MM.1S (cell line): ENCODE measurements around the gene SERPINF2.

Experiments
- DNase-seq: peaks from one replicate; pipeline ENCODE4 v3.0.0-alpha.2; 2015
- H2AFZ ChIP-seq: fragments of 300-600 bp; sonication (generic); 2 replicates; pipeline ENCODE4 v1.6.0; 2016; ENCODE audit warnings: antibody characterized with exemption, low read length
- H3F3A ChIP-seq: fragments of 300-600 bp; sonication (generic); 2 replicates; pipeline ENCODE4 v1.6.1; 2016; ENCODE audit warnings: mild to moderate bottlenecking, antibody characterized with exemption, low read length, moderate library complexity, mixed read lengths; ENCODE audit not compliant: insufficient read depth
- H3K27ac ChIP-seq: fragments of 300-600 bp; sonication (generic); 2 replicates; pipeline ENCODE4 v1.5.1; 2016; ENCODE audit warnings: mild to moderate bottlenecking, low read length
- H3K27me3 ChIP-seq: fragments of 300-600 bp; sonication (generic); replicated peaks from 2 replicates; pipeline ENCODE4 v1.6.0; 2016; ENCODE audit warnings: low read length; ENCODE audit not compliant: insufficient read depth
- H3K36me3 ChIP-seq: fragments of 300-600 bp; sonication (generic); replicated peaks from 2 replicates; pipeline ENCODE4 v1.6.1; 2016; ENCODE audit warnings: mild to moderate bottlenecking, low read length, mixed read lengths; ENCODE audit not compliant: insufficient read depth
- H3K4me1 ChIP-seq: fragments of 300-600 bp; sonication (generic); 2 replicates; pipeline ENCODE4 v1.6.1; 2016; ENCODE audit warnings: low read length, mixed read lengths
- H3K4me2 ChIP-seq: fragments of 300-600 bp; sonication (generic); 2 replicates; pipeline ENCODE4 v1.6.0; 2016; ENCODE audit warnings: low read depth, low read length
- H3K4me3 ChIP-seq: fragments of 300-600 bp; sonication (generic); 2 replicates; pipeline ENCODE4 v1.5.1; 2016; ENCODE audit warnings: low read length, mixed read lengths
- H3K79me2 ChIP-seq: fragments of 300-600 bp; sonication (generic); 2 replicates; pipeline ENCODE4 v1.6.1; 2016; ENCODE audit warnings: mixed run types, low read length, mixed read lengths
- H3K9ac ChIP-seq: fragments of 300-600 bp; sonication (generic); 2 replicates; pipeline ENCODE4 v1.6.1; 2016; ENCODE audit warnings: low read length, mixed read lengths
- H3K9me2 ChIP-seq: fragments of 300-600 bp; sonication (generic); replicated peaks from 2 replicates; pipeline ENCODE4 v1.6.1; 2016; ENCODE audit warnings: mild to moderate bottlenecking, low read length, mixed read lengths; ENCODE audit not compliant: insufficient read depth
- H3K9me3 ChIP-seq: fragments of 300-600 bp; sonication (generic); replicated peaks from 2 replicates; pipeline ENCODE4 v1.6.1; 2016; ENCODE audit warnings: mild to moderate bottlenecking, low read length, mixed read lengths; ENCODE audit not compliant: insufficient read depth
- H4K20me1 ChIP-seq: fragments of 300-600 bp; sonication (generic); 2 replicates; pipeline ENCODE4 v1.6.1; 2016; ENCODE audit warnings: mild to moderate bottlenecking, low read length, moderate library complexity, mixed read lengths; ENCODE audit not compliant: insufficient read depth
- CTCF ChIP-seq: fragments of 300-600 bp; sonication (generic); IDR thresholded peaks from 2 replicates; pipeline ENCODE4 v1.5.1; 2016; ENCODE audit warnings: antibody characterized with exemption, low read length, mixed read lengths
- EZH2 ChIP-seq: fragments of 300-600 bp; sonication (generic); optimal IDR thresholded peaks from 2 replicates; pipeline ENCODE3; 2017; ENCODE audit warnings: low read depth, mild to moderate bottlenecking, antibody characterized with exemption, low read length, mixed read lengths
- EZH2phosphoT487 ChIP-seq: fragments of 300-600 bp; sonication (generic); IDR thresholded peaks from 2 replicates; pipeline ENCODE4 v1.6.1; 2018; ENCODE audit warnings: antibody characterized with exemption, low read length

SERPINF2 gene

GRCh38 chr17:1742371-1743087, at the start of gene SERPINF2:
Gene SERPINF2 (plus strand): TSS chr17:1742871. CDS start chr17:1744996, 2,125 bp downstream.
- Histone ChIP-seq H3K27ac (no peak within 1 kb of the TSS), H3K36me3 (no peaks in the 10 kb centered on the region), H3K4me1 (no peaks in the 10 kb centered on the region), H3K9ac (no peak within 1 kb of the TSS), H4K20me1 (no peaks in the 10 kb centered on the region), H3K9me3 (no peaks in the 10 kb centered on the region), H3K9me2 (no peaks in the 10 kb centered on the region), H3K79me2 (no peaks in the 10 kb centered on the region), H3F3A (no peaks in the 10 kb centered on the region), H3K4me2 (no peak within 1 kb of the TSS), H3K27me3 (peaks cover 19% of the 10 kb centered on the region), H2AFZ (no peak within 1 kb of the TSS), H3K4me3 (no peak within 1 kb of the TSS)
- TF ChIP-seq CTCF (no peak), EZH2 (no peak), EZH2phosphoT487 (no peak)
- DNase-seq = no peak

DNA sequence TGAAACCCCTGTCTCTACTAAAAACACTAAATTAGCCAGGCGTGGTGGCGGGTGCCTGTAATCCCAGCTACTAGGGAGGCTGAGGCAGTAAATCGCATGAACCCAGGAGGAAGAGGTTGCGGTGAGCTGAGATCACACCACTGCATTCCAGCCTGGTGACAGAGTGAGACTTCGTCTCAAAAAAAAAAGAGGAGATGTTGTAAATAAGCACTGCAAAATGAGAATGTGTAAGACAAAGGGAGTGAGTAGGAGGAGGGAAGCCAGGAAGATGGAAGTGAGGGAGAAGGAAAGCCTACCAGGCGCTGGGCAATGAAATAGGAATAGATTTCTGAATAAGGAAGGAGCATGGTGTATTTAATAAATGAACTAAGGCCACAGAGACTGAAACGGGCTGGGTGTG, 49.3 kb upstream of the SERPINF2 start:
- Histone ChIP-seq H3K79me2 (no peaks in the 10 kb centered on the region), H3K4me3 (no peak overlapping the region), H3K9ac (no peak overlapping the region), H3K27ac (no peak overlapping the region), H3K4me2 (no peak overlapping the region), H3K9me3 (no peaks in the 10 kb centered on the region), H3K4me1 (no peaks in the 10 kb centered on the region), H3F3A (no peaks in the 10 kb centered on the region), H3K9me2 (no peaks in the 10 kb centered on the region), H4K20me1 (no peaks in the 10 kb centered on the region), H3K36me3 (no peaks in the 10 kb centered on the region), H3K27me3 (no peaks in the 10 kb centered on the region; the same call in 1 of the 2 replicates), H2AFZ (no peak overlapping the region)
- TF ChIP-seq EZH2phosphoT487 (no peak), CTCF (no peak), EZH2 (no peak)
- no peak for DNase-seq

DNA sequence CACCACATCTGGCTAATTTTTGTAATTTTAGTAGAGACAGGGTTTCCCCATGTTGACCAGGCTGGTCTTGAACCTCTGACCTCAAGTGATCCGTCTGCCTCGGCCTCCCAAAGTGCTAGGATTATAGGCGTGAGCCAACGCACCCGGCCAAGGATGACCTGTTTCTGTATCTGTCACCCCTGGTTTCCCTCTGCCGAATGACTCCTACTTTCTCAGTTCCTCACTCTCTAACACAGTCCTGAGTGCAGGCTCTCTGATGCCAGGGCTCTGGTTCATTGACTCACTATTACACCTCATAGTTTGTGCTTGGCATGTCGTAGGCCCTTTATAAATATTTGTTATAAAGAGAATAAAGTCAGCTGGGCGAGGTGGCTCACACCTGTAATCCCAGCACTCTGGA, 47.3 kb upstream of the SERPINF2 start:
- H3K9me2 ChIP-seq = no peaks in the 10 kb centered on the region
- H3K4me1 ChIP-seq = no peaks in the 10 kb centered on the region
- TF ChIP-seq CTCF (no peak), EZH2 (no peak), EZH2phosphoT487 (no peak)
- no peak overlapping the region for H2AFZ ChIP-seq
- H3K27ac ChIP-seq = no peak overlapping the region
- H3K4me3 ChIP-seq = no peak overlapping the region
- no peaks in the 10 kb centered on the region; the same call in 1 of the 2 replicates for H3K27me3 ChIP-seq
- no peak overlapping the region for H3K9ac ChIP-seq
- no peak for DNase-seq
- no peak overlapping the region for H3K4me2 ChIP-seq
- H3K36me3 ChIP-seq = no peaks in the 10 kb centered on the region
- no peaks in the 10 kb centered on the region for H4K20me1 ChIP-seq
- H3K79me2 ChIP-seq = no peaks in the 10 kb centered on the region
- H3K9me3 ChIP-seq = no peaks in the 10 kb centered on the region
- no peaks in the 10 kb centered on the region for H3F3A ChIP-seq
